ENCODE measurements around the gene MEIKIN.

MEIKIN gene

GRCh38 chr5:131769336-131769735 lies 176.1 kb downstream of the MEIKIN start:
- Histone ChIP-seq H3K79me2 (ENCODE audit: low read length) (peaks cover 97% of the 10 kb centered on the region), H3K4me1 (ENCODE audit: low read length) (peaks cover 9% of the 10 kb centered on the region), H4K20me1 (ENCODE audit: insufficient read depth, low read length) (peaks cover 26% of the 10 kb centered on the region; the same call in 1 of the 2 replicates)

GRCh38 chr5:131767891-131768290 lies 177.6 kb downstream of the MEIKIN start:
- Histone ChIP-seq H3K36me3 (replicated peaks; ENCODE audit: insufficient read depth, low read length) (no peaks in the 10 kb centered on the region; the same call in 1 of the 2 replicates), H3K79me2 (ENCODE audit: low read length) (peaks cover 97% of the 10 kb centered on the region), H3K4me3 (ENCODE audit: low read length) (no peak overlapping the region), H3K9me2 (replicated peaks; ENCODE audit: insufficient read depth, low read length) (no peaks in the 10 kb centered on the region), H3K27me3 (replicated peaks; ENCODE audit: insufficient read depth, low read length) (no peaks in the 10 kb centered on the region), H3K27ac (ENCODE audit: low read length) (no peak overlapping the region), H3K4me2 (ENCODE audit: low read depth, low read length) (no peak overlapping the region), H3F3A (ENCODE audit: insufficient read depth, low read length) (no peaks in the 10 kb centered on the region), H3K9ac (ENCODE audit: low read length) (no peak overlapping the region), H3K9me3 (replicated peaks; ENCODE audit: insufficient read depth, low read length) (no peaks in the 10 kb centered on the region), H2AFZ (ENCODE audit: low read length) (no peak overlapping the region), H3K4me1 (ENCODE audit: low read length) (peaks cover 9% of the 10 kb centered on the region), H4K20me1 (ENCODE audit: insufficient read depth, low read length) (peaks cover 16% of the 10 kb centered on the region; the same call in 1 of the 2 replicates)
- TF ChIP-seq CTCF (IDR thresholded peaks at IDR 0.05; ENCODE audit: low read length) (no peak), EZH2phosphoT487 (IDR thresholded peaks at IDR 0.05; ENCODE audit: low read length) (no peak), EZH2 (optimal IDR thresholded peaks at IDR 0.05; ENCODE audit: low read depth, low read length) (no peak)
- no peak for DNase-seq

More at GRCh38 chr5:131769336-131769735, 176.1 kb downstream of the MEIKIN start:
- Histone ChIP-seq H3K27ac (ENCODE audit: low read length) (no peak overlapping the region), H3K27me3 (replicated peaks; ENCODE audit: insufficient read depth, low read length) (no peaks in the 10 kb centered on the region), H3K4me2 (ENCODE audit: low read depth, low read length) (no peak overlapping the region), H2AFZ (ENCODE audit: low read length) (no peak overlapping the region), H3K9me3 (replicated peaks; ENCODE audit: insufficient read depth, low read length) (no peaks in the 10 kb centered on the region), H3K9me2 (replicated peaks; ENCODE audit: insufficient read depth, low read length) (no peaks in the 10 kb centered on the region), H3K36me3 (replicated peaks; ENCODE audit: insufficient read depth, low read length) (no peaks in the 10 kb centered on the region; the same call in 1 of the 2 replicates), H3F3A (ENCODE audit: insufficient read depth, low read length) (no peaks in the 10 kb centered on the region), H3K4me3 (ENCODE audit: low read length) (no peak overlapping the region), H3K9ac (ENCODE audit: low read length) (no peak overlapping the region)
- no peak for DNase-seq
- TF ChIP-seq EZH2phosphoT487 (IDR thresholded peaks at IDR 0.05; ENCODE audit: low read length) (no peak), CTCF (IDR thresholded peaks at IDR 0.05; ENCODE audit: low read length) (no peak), EZH2 (optimal IDR thresholded peaks at IDR 0.05; ENCODE audit: low read depth, low read length) (no peak)

GRCh38 chr5:131766689-131767088 lies 178.8 kb downstream of the MEIKIN start:
- TF ChIP-seq EZH2 (optimal IDR thresholded peaks at IDR 0.05; ENCODE audit: low read depth, low read length) (no peak), EZH2phosphoT487 (IDR thresholded peaks at IDR 0.05; ENCODE audit: low read length) (no peak)
- no peak overlapping the region for H3K4me2 ChIP-seq (ENCODE audit: low read depth, low read length)
- H3F3A ChIP-seq (ENCODE audit: insufficient read depth, low read length) = no peaks in the 10 kb centered on the region
- no peak overlapping the region for H3K4me3 ChIP-seq (ENCODE audit: low read length)
- peaks cover 9% of the 10 kb centered on the region for H3K4me1 ChIP-seq (ENCODE audit: low read length)
- H2AFZ ChIP-seq (ENCODE audit: low read length) = no peak overlapping the region
- DNase-seq = no peak
- H3K36me3 ChIP-seq (replicated peaks; ENCODE audit: insufficient read depth, low read length) = no peaks in the 10 kb centered on the region; the same call in 1 of the 2 replicates
- H3K9me2 ChIP-seq (replicated peaks; ENCODE audit: insufficient read depth, low read length) = no peaks in the 10 kb centered on the region
- H3K9me3 ChIP-seq (replicated peaks; ENCODE audit: insufficient read depth, low read length) = no peaks in the 10 kb centered on the region
- H3K27me3 ChIP-seq (replicated peaks; ENCODE audit: insufficient read depth, low read length) = no peaks in the 10 kb centered on the region
- H3K79me2 ChIP-seq (ENCODE audit: low read length) = peaks cover 97% of the 10 kb centered on the region
- H3K27ac ChIP-seq (ENCODE audit: low read length) = no peak overlapping the region
- no peak overlapping the region for H3K9ac ChIP-seq (ENCODE audit: low read length)
- peaks cover 12% of the 10 kb centered on the region; the same call in 1 of the 2 replicates for H4K20me1 ChIP-seq (ENCODE audit: insufficient read depth, low read length)

GRCh38 chr5:131765261-131765660 lies 180.2 kb downstream of the MEIKIN start:
- Histone ChIP-seq H3K9me2 (replicated peaks; ENCODE audit: insufficient read depth, low read length) (no peaks in the 10 kb centered on the region), H3K27ac (ENCODE audit: low read length) (no peak overlapping the region), H3K9ac (ENCODE audit: low read length) (no peak overlapping the region), H4K20me1 (ENCODE audit: insufficient read depth, low read length) (peaks cover 12% of the 10 kb centered on the region; the same call in 1 of the 2 replicates), H3K4me2 (ENCODE audit: low read depth, low read length) (no peak overlapping the region), H3K79me2 (ENCODE audit: low read length) (peaks cover 99% of the 10 kb centered on the region), H3K27me3 (replicated peaks; ENCODE audit: insufficient read depth, low read length) (no peaks in the 10 kb centered on the region), H3K36me3 (replicated peaks; ENCODE audit: insufficient read depth, low read length) (no peaks in the 10 kb centered on the region; the same call in 1 of the 2 replicates), H3K4me1 (ENCODE audit: low read length) (peaks cover 12% of the 10 kb centered on the region), H2AFZ (ENCODE audit: low read length) (no peak overlapping the region), H3K4me3 (ENCODE audit: low read length) (no peak overlapping the region), H3F3A (ENCODE audit: insufficient read depth, low read length) (no peaks in the 10 kb centered on the region), H3K9me3 (replicated peaks; ENCODE audit: insufficient read depth, low read length) (no peaks in the 10 kb centered on the region)
- DNase-seq = no peak
- TF ChIP-seq EZH2 (optimal IDR thresholded peaks at IDR 0.05; ENCODE audit: low read depth, low read length) (no peak), EZH2phosphoT487 (IDR thresholded peaks at IDR 0.05; ENCODE audit: low read length) (no peak), CTCF (IDR thresholded peaks at IDR 0.05; ENCODE audit: low read length) (no peak)

All from MM.1S (cell line).